ENCODE results near the gene C1QTNF12. TPM values are rescaled to one million over a fixed set of nuclear protein-coding genes. Genes with fewer than 3 reads are reported as not detected.

Gene C1QTNF12
- total RNA-seq, 3 donors from 2014 or later = 21.5 to 54.0 (median 36.5) TPM

DNA sequence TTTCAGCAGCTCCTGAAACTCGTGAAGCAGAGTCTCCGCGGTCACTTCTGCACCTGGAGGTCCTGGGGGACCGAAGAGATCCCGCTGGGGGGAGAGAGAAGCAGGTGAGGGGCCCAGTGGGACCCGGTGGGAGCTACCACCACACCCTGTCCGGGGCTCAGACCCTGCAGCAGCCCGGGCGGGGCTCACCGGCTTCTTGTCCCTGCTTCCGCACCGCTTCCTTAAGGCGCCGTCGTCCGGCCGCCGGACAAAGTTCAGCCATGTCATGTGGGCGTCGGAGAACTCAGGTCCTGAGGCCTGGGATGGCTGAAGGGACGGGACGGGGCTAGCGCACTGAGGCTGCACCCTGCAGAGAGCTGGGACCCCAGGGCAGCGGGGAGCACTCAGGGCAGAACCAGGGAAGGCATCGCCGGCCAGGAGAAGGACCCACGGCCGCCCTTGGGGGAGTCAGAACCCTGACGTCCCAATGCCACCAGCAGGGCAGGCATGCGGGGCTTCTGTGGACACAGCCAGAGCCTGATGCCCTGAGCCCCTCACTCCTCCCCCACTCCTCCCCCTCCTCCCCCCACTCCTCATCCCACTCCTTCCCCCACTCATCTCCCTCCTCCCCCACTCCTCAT is 2.2 kb downstream of the C1QTNF12 start:
- DNase-seq (peak; percentile 78 to 81 (median 81)), ATAC-seq (peak; percentile 90)
- intact Hi-C loops (cut with DNase I, micrococcal nuclease) = no loop called here
- Histone ChIP-seq H3K9me3 (no peaks in the 10 kb centered on the region), H3K36me3 (ENCODE audit: low read depth) (no peaks in the 10 kb centered on the region), H3K4me1 (ENCODE audit: low read depth) (peaks cover 6% of the 10 kb centered on the region), H3K4me3 (no peak overlapping the region)
- no peak for TF ChIP-seq CTCF (IDR thresholded peaks at IDR 0.05)

DNA sequence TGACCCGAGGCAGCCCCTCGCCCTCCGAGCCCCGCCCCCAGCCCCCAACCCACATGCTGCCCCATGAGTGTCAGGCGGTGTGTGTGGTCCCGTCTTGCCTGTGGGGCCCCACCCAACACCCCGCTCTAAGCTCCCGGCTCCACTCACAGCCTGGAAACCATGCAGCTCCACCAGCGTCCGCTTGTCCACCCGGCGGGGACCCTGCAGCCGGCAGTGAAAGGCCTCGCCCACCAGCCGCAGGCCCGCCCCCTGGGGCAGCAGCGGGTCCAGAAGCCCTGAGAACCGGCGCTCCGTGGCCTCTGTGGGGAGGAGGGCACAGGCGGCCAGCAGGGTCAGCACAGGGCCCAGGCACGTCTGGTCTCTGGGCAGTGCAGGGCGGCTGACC is 2.7 kb downstream of the C1QTNF12 start:
- no peak for TF ChIP-seq CTCF (IDR thresholded peaks at IDR 0.05)
- ATAC-seq = peak; percentile 16
- DNase-seq = no peak
- Histone ChIP-seq H3K4me1 (ENCODE audit: low read depth) (peaks cover 6% of the 10 kb centered on the region), H3K36me3 (ENCODE audit: low read depth) (no peaks in the 10 kb centered on the region), H3K4me3 (no peak overlapping the region), H3K9me3 (no peaks in the 10 kb centered on the region)
- intact Hi-C loops (cut with DNase I, micrococcal nuclease) = no loop called here

- H3K4me3 ChIP-seq = no peak overlapping the region
- ATAC-seq = no peak
- peaks cover 10% of the 10 kb centered on the region for H3K4me1 ChIP-seq (ENCODE audit: low read depth)
- H3K9me3 ChIP-seq = no peaks in the 10 kb centered on the region
- DNase-seq = no peak
- TF ChIP-seq CTCF (IDR thresholded peaks at IDR 0.05) = no peak
- no peaks in the 10 kb centered on the region for H3K36me3 ChIP-seq (ENCODE audit: low read depth)
- intact Hi-C loops (cut with DNase I, micrococcal nuclease) = no loop called here
These were observed 3.3 kb downstream of the C1QTNF12 start for GRCh38 chr1:1243266-1243660.

GRCh38 chr1:1242461-1243265 is 3.9 kb downstream of the C1QTNF12 start:
- peaks cover 16% of the 10 kb centered on the region for H3K4me1 ChIP-seq (ENCODE audit: low read depth)
- H3K9me3 ChIP-seq = no peaks in the 10 kb centered on the region
- no peak for TF ChIP-seq CTCF (IDR thresholded peaks at IDR 0.05)
- H3K36me3 ChIP-seq (ENCODE audit: low read depth) = no peaks in the 10 kb centered on the region
- DNase-seq (no peak), ATAC-seq (no peak)
- intact Hi-C loops (cut with DNase I, micrococcal nuclease) = no loop called here
- H3K4me3 ChIP-seq = no peak overlapping the region

GRCh38 chr1:1241588-1242219 is 4.8 kb downstream of the C1QTNF12 start:
- no peak for TF ChIP-seq CTCF (IDR thresholded peaks at IDR 0.05)
- no peak overlapping the region for H3K4me3 ChIP-seq
- ATAC-seq (no peak), DNase-seq (no peak)
- peaks cover 24% of the 10 kb centered on the region for H3K4me1 ChIP-seq (ENCODE audit: low read depth)
- no peaks in the 10 kb centered on the region for H3K9me3 ChIP-seq
- H3K36me3 ChIP-seq (ENCODE audit: low read depth) = no peaks in the 10 kb centered on the region
- intact Hi-C loops (cut with DNase I, micrococcal nuclease) = no loop called here

Measured in mucosa of descending colon (tissue), 3 donors.